ENCODE data around the gene ATRNL1. TPM values are rescaled to one million over a fixed set of nuclear protein-coding genes. Genes with fewer than 3 reads are reported as not detected.
A peak's percentile ranks its signal among the peaks of the same experiment; 100 is the strongest.

ATRNL1 gene
- total RNA-seq, 1 donor from 2014 or later: 24.2 TPM

GRCh38 chr10:115084277-115084850, 8.8 kb upstream of the ATRNL1 start:
- H3K36me3 Mint-ChIP-seq (ENCODE audit: insufficient read depth): peaks cover 3% of the 10 kb centered on the region
- H3K9me3 Mint-ChIP-seq (ENCODE audit: low read depth): peaks cover 15% of the 10 kb centered on the region
- no peak overlapping the region for H3K4me3 Mint-ChIP-seq (ENCODE audit: low read depth)
- H3K27me3 Mint-ChIP-seq: peaks cover 9% of the 10 kb centered on the region
- no peak overlapping the region for H3K27ac Mint-ChIP-seq
- no peak for DNase-seq (ENCODE audit: low spot score, unreplicated experiment)
- H3K4me1 Mint-ChIP-seq (ENCODE audit: low read depth): no peaks in the 10 kb centered on the region
- TF ChIP-seq CTCF (IDR thresholded peaks at IDR 0.05; ENCODE audit: unreplicated experiment): no peak

- peaks cover 10% of the 10 kb centered on the region for H3K4me1 Mint-ChIP-seq (ENCODE audit: low read depth)
- peaks cover 47% of the 10 kb centered on the region for H3K27me3 Mint-ChIP-seq
- H3K9me3 Mint-ChIP-seq (ENCODE audit: low read depth): peaks cover 10% of the 10 kb centered on the region
- H3K4me3 Mint-ChIP-seq (ENCODE audit: low read depth): peak overlapping the region; percentile 1
- no peak for TF ChIP-seq CTCF (IDR thresholded peaks at IDR 0.05; ENCODE audit: unreplicated experiment)
- H3K27ac Mint-ChIP-seq: no peak overlapping the region
- no peak for DNase-seq (ENCODE audit: low spot score, unreplicated experiment)
- H3K36me3 Mint-ChIP-seq (ENCODE audit: insufficient read depth): peaks cover 3% of the 10 kb centered on the region
Measured at GRCh38 chr10:115091161-115091560, 2.0 kb upstream of the ATRNL1 start.

- no peak for DNase-seq (ENCODE audit: low spot score, unreplicated experiment)
- H3K27me3 Mint-ChIP-seq: peaks cover 52% of the 10 kb centered on the region
- TF ChIP-seq CTCF (IDR thresholded peaks at IDR 0.05; ENCODE audit: unreplicated experiment): no peak
- no peaks in the 10 kb centered on the region for H3K36me3 Mint-ChIP-seq (ENCODE audit: insufficient read depth)
- peaks cover 2% of the 10 kb centered on the region for H3K9me3 Mint-ChIP-seq (ENCODE audit: low read depth)
- H3K4me1 Mint-ChIP-seq (ENCODE audit: low read depth): peaks cover 10% of the 10 kb centered on the region
- peak overlapping the region; percentile 87 for H3K4me3 Mint-ChIP-seq (ENCODE audit: low read depth)
- peak overlapping the region; percentile 71 for H3K27ac Mint-ChIP-seq
Measured at GRCh38 chr10:115092258-115092554, 959 bp upstream of the ATRNL1 start.

- no peaks in the 10 kb centered on the region for H3K36me3 Mint-ChIP-seq (ENCODE audit: insufficient read depth)
- peak; percentile 31 for DNase-seq (ENCODE audit: low spot score, unreplicated experiment)
- H3K4me3 Mint-ChIP-seq (ENCODE audit: low read depth): peak overlapping the region; percentile 87
- TF ChIP-seq CTCF (IDR thresholded peaks at IDR 0.05; ENCODE audit: unreplicated experiment): no peak
- H3K27me3 Mint-ChIP-seq: peaks cover 52% of the 10 kb centered on the region
- peak overlapping the region; percentile 93 for H3K27ac Mint-ChIP-seq
- peaks cover 10% of the 10 kb centered on the region for H3K4me1 Mint-ChIP-seq (ENCODE audit: low read depth)
- no peaks in the 10 kb centered on the region for H3K9me3 Mint-ChIP-seq (ENCODE audit: low read depth)
Measured at GRCh38 chr10:115092555-115093285, 445 bp upstream of the ATRNL1 start.

GRCh38 chr10:115093776-115094408, 727 bp downstream of the ATRNL1 start:
- Mint-ChIP-seq H3K4me3 (ENCODE audit: low read depth) (peak overlapping the region; percentile 80), H3K27me3 (peaks cover 51% of the 10 kb centered on the region), H3K27ac (no peak overlapping the region), H3K36me3 (ENCODE audit: insufficient read depth) (no peaks in the 10 kb centered on the region), H3K4me1 (ENCODE audit: low read depth) (peaks cover 10% of the 10 kb centered on the region), H3K9me3 (ENCODE audit: low read depth) (no peaks in the 10 kb centered on the region)
- peak; percentile 30 for DNase-seq (ENCODE audit: low spot score, unreplicated experiment)
- TF ChIP-seq CTCF (IDR thresholded peaks at IDR 0.05; ENCODE audit: unreplicated experiment): peak; percentile 46
